CD4-positive, alpha-beta T cell (primary cell): ENCODE results near the gene AXIN2. TPM values are rescaled to one million over a fixed set of nuclear protein-coding genes. Genes with fewer than 3 reads are reported as not detected.

Experiments used
- ATAC-seq: fragments of 200-7000 bp; cut with Tn5 transposase; one replicate; pipeline ENCODE4 v1.10.0; 2022; ENCODE audit warnings: mild to moderate bottlenecking; ENCODE audit not compliant: poor library complexity
- CTCF ChIA-PET: fragments of 350-600 bp; sonication (Branson Sonifier 250); formaldehyde crosslinking; loops from one replicate; lab custom pipeline; 2021; ENCODE audit warnings: antibody characterized with exemption, inconsistent platforms; lab: Charles Lee
- POLR2A ChIA-PET: fragments of 350-600 bp; sonication (Branson Sonifier 250); formaldehyde crosslinking; loops from one replicate; lab custom pipeline; 2021; ENCODE audit warnings: antibody characterized with exemption, inconsistent platforms; lab: Charles Lee
- DNase-seq, 14 experiments: peaks; one replicate each; pipeline ENCODE4 v3.0.0-alpha.2; 2013 to 2020; ENCODE audit warnings: mixed read lengths in 2 of 14
- H3K27ac ChIP-seq, 2 donors: one replicate each; pipeline versions ENCODE4 v1.5.1 to v1.7.0; 2013; ENCODE audit warnings: low read length in 2 of 2, low read depth in 1 of 2, mild to moderate bottlenecking in 1 of 2
- H3K27me3 ChIP-seq, 2 experiments: 1 replicate in 1 of 2; 2 replicates in 1 of 2; pipeline versions ENCODE4 v1.6.1 to v1.7.0; 2013; ENCODE audit warnings: low read length in 2 of 2, control low read depth in 1 of 2, mild to moderate bottlenecking in 1 of 2, moderate library complexity in 1 of 2; ENCODE audit not compliant: insufficient read depth in 2 of 2, control insufficient read depth in 1 of 2
- H3K36me3 ChIP-seq: one replicate; pipeline ENCODE4 v1.6.1; 2013; ENCODE audit warnings: low read length, control low read depth; ENCODE audit not compliant: insufficient read depth
- H3K4me1 ChIP-seq: one replicate; pipeline ENCODE4 v1.6.1; 2013; ENCODE audit warnings: low read length, control low read depth; ENCODE audit not compliant: insufficient read depth
- H3K4me3 ChIP-seq: one replicate; pipeline ENCODE4 v1.5.1; 2013; ENCODE audit warnings: mild to moderate bottlenecking, low read length, moderate library complexity
- H3K9me3 ChIP-seq, 2 experiments: 1 replicate in 1 of 2; 2 replicates in 1 of 2; pipeline versions ENCODE4 v1.6.1 to v1.7.0; 2013; ENCODE audit warnings: low read length in 2 of 2, mild to moderate bottlenecking in 2 of 2, control low read depth in 1 of 2, moderate library complexity in 1 of 2; ENCODE audit not compliant: control insufficient read depth in 1 of 2, insufficient read depth in 1 of 2
- H3K27ac Mint-ChIP-seq: one replicate; pipeline ENCODE4 v1.8.0; 2020; ENCODE audit warnings: mixed read lengths
- H3K27me3 Mint-ChIP-seq: one replicate; pipeline ENCODE4 v1.8.0; 2021; ENCODE audit warnings: mixed read lengths
- H3K36me3 Mint-ChIP-seq: one replicate; pipeline ENCODE4 v1.8.0; 2021; ENCODE audit warnings: low read depth, mixed read lengths
- H3K4me1 Mint-ChIP-seq: one replicate; pipeline ENCODE4 v1.8.0; 2021; ENCODE audit warnings: low read depth, mixed read lengths
- H3K4me3 Mint-ChIP-seq: one replicate; pipeline ENCODE4 v1.8.0; 2020; ENCODE audit warnings: mild to moderate bottlenecking, mixed read lengths
- H3K9me3 Mint-ChIP-seq: one replicate; pipeline ENCODE4 v1.8.0; 2020; ENCODE audit warnings: mixed read lengths
- intact Hi-C, 2 experiments: fragments of 100-400 bp; cut with DNase I in 1 of 2; cut with micrococcal nuclease in 1 of 2; formaldehyde crosslinking; loops; one replicate each; pipeline versions ENCODE4 v1.15.1 to v1.9.0; 2023 to 2025; cut with DNase I, micrococcal nuclease
- total RNA-seq, 174 experiments: library from RNA in 2 of 174; stranded (reverse) in 2 of 174; gene quantifications; one replicate each; pipeline ENCODE4 v1.2.3 and lab custom pipeline; 2021 to 2026
- TF ChIP-seq, protein P1 (sequence below): fragments of 200-600 bp; IDR thresholded peaks from one replicate; pipeline ENCODE4 v1.8.0; 2022; ENCODE audit warnings: antibody characterized with exemption, mild to moderate bottlenecking

AXIN2 gene
- total RNA-seq, 2 experiments from 2014 or later = 47.9 to 49.8 TPM

DNA sequence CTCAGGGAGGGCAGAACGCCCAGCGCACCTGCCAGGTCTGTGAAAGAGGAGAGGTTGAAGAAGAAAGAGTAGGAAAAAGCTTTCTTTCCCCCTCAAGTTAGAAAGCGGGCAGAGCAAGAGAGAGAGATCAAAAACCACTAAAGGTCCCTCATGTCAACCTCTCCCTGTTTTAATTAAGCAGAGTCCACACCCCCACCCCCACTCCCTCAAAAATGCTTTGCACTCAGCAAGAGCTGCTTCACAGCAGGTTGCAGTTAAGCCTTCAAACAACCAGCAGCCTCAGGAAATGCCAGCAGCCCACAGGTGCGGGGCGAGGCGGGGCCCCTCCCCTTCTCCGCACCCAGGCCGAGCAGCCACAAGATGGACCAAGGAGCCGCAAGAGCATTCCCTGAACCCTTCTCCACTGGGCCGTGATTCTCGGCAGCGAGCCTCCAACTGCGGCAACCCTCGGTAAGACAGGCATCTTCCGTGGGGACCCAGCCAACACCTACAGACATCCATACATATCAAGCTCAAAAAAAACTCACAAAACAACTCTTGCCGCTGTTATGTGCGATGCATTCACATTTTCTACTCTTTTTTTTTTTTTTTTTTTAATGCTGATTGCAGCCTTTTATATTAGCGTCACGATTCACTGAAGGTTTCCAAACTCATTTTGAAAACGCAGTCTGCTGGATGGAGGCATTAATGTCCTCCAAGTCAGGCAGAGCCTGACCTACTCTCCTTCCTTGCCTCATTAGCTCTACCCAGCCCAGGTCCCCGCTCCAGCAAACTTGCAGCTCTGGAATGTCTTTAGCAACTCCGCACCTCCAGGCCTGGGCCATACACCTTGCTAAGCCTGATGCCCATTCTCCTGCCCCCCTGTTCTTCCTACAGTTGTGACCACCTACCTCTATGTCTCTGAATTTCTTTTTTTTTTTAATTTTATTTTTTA lies 66.1 kb downstream of the AXIN2 start:
- Mint-ChIP-seq H3K27me3 (no peaks in the 10 kb centered on the region), H3K36me3 (no peaks in the 10 kb centered on the region), H3K4me3 (peak overlapping the region; percentile 67), H3K9me3 (no peaks in the 10 kb centered on the region), H3K4me1 (peaks cover 17% of the 10 kb centered on the region), H3K27ac (no peak overlapping the region)
- peak in 10 of 14 experiments; percentile 2 to 34 (median 14) for DNase-seq
- peak; percentile 68 for ATAC-seq
- no peaks in the 10 kb centered on the region for H3K27me3 ChIP-seq
- intact Hi-C loops = no loop called here
- H3K36me3 ChIP-seq = no peaks in the 10 kb centered on the region
- H3K4me3 ChIP-seq = peak overlapping the region; percentile 20
- CTCF ChIA-PET = interaction anchor here (0.7 kb wide), 1 partner anchor 47 kb away, joined by 3 read pairs; no protein-coding TSS in a partner anchor
- H3K27ac ChIP-seq = no peak overlapping the region
- H3K9me3 ChIP-seq = no peaks in the 10 kb centered on the region
- TF ChIP-seq, protein P1, sequence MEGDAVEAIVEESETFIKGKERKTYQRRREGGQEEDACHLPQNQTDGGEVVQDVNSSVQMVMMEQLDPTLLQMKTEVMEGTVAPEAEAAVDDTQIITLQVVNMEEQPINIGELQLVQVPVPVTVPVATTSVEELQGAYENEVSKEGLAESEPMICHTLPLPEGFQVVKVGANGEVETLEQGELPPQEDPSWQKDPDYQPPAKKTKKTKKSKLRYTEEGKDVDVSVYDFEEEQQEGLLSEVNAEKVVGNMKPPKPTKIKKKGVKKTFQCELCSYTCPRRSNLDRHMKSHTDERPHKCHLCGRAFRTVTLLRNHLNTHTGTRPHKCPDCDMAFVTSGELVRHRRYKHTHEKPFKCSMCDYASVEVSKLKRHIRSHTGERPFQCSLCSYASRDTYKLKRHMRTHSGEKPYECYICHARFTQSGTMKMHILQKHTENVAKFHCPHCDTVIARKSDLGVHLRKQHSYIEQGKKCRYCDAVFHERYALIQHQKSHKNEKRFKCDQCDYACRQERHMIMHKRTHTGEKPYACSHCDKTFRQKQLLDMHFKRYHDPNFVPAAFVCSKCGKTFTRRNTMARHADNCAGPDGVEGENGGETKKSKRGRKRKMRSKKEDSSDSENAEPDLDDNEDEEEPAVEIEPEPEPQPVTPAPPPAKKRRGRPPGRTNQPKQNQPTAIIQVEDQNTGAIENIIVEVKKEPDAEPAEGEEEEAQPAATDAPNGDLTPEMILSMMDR = no peak
- POLR2A ChIA-PET = interaction anchor here (0.6 to 1.3 kb wide), 3 partner anchors 33 to 161 kb away, joined by 3 read pairs; no protein-coding TSS in a partner anchor
- H3K4me1 ChIP-seq = peaks cover 11% of the 10 kb centered on the region

DNA sequence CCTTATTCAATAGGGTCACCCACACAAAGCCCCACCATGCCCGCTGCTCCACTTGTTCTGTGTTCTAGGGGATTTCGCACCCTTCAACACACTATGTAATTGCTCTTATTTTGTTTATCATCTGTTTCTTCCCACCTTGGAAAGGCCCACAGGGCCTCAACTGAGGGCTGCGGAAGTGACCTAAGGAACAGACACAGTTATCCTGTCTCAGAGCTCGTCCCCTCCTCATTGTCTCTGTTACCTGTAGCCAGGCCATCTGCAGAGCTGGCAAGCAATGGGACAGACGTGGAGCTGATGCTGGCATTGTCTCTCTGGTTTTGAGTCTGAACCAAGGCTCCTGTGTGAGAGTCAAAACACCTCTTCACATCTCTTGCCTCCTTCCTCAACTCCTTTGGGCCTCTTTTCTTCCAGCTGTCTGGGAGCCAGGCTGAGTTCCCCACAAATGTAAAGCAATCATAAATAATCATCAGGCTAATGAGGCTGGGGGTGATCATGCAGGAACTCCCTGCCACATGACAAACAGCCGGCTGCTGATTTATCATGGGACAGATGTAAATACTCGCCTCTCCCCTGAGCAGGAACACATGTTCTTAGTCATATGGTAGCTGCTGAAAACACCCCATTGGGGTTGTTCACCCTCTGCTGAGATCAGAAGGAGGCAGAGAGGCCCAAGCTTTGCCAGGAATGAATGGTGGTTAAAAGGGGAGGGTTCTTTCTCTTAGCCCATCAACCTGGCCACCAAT lies 71.9 kb downstream of the AXIN2 start:
- H3K4me1 ChIP-seq = no peaks in the 10 kb centered on the region
- no peaks in the 10 kb centered on the region for H3K36me3 ChIP-seq
- peaks cover 0 to 7% of the 10 kb centered on the region in 2 experiments for H3K27me3 ChIP-seq
- Mint-ChIP-seq H3K36me3 (no peaks in the 10 kb centered on the region), H3K27ac (no peak overlapping the region), H3K27me3 (peaks cover 6% of the 10 kb centered on the region), H3K4me1 (peaks cover 10% of the 10 kb centered on the region), H3K4me3 (no peak overlapping the region), H3K9me3 (no peaks in the 10 kb centered on the region)
- H3K9me3 ChIP-seq = no peaks in the 10 kb centered on the region
- ATAC-seq = no peak
- no peak for DNase-seq
- no peak overlapping the region for H3K27ac ChIP-seq
- CTCF ChIA-PET = no interaction called here
- intact Hi-C loops = no loop called here
- no peak overlapping the region for H3K4me3 ChIP-seq
- TF ChIP-seq, protein P1 = no peak
- POLR2A ChIA-PET = no interaction called here

DNA sequence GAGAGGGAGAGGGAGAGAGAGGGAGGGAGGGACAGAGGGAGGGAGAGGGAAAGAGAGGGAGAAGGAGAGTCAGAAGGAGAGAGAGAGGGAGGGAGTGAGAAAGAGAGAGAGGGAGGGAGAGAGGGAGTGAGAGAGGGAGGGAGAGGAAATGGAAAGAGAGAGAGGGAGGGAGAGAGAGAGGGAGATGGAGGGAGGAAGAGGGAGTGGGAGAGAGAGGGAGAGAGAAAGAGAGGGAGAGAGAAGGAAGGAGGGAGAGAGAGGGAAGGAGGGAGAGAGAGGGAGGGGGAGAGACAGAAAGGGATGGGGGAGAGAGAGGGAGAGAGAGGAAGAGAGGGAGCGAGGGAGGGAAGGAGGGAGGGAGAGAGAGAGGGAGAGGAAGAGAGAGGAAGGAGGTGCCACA lies 72.8 kb downstream of the AXIN2 start:
- Histone ChIP-seq H3K36me3 (no peaks in the 10 kb centered on the region), H3K4me1 (no peaks in the 10 kb centered on the region), H3K9me3 (no peaks in the 10 kb centered on the region), H3K27me3 (peaks cover 0 to 7% of the 10 kb centered on the region in 2 experiments), H3K4me3 (no peak overlapping the region), H3K27ac (no peak overlapping the region)
- H3K27me3 Mint-ChIP-seq = peaks cover 6% of the 10 kb centered on the region
- intact Hi-C loops = no loop called here
- H3K9me3 Mint-ChIP-seq = no peaks in the 10 kb centered on the region
- POLR2A ChIA-PET = no interaction called here
- ATAC-seq (no peak), DNase-seq (no peak)
- TF ChIP-seq, protein P1 = no peak
- no peak overlapping the region for H3K4me3 Mint-ChIP-seq
- no peaks in the 10 kb centered on the region for H3K36me3 Mint-ChIP-seq
- CTCF ChIA-PET = no interaction called here
- H3K4me1 Mint-ChIP-seq = peaks cover 5% of the 10 kb centered on the region
- H3K27ac Mint-ChIP-seq = no peak overlapping the region
